NT2/D1 (cell line): Measurements from ENCODE around the gene MADCAM1.
A peak's percentile ranks its signal among the peaks of the same experiment; 100 is the strongest.

Experiments
- DNase-seq: peaks from one replicate; pipeline ENCODE4 v3.0.0-alpha.2; 2011; ENCODE audit warnings: low read depth, low spot score
- H3K27me3 ChIP-seq: 2 replicates; pipeline ENCODE4 v1.6.0; 2011; ENCODE audit warnings: mild to moderate bottlenecking; ENCODE audit not compliant: insufficient read length, insufficient read depth
- H3K36me3 ChIP-seq: 2 replicates; pipeline ENCODE4 v1.6.1; 2011; ENCODE audit warnings: mild to moderate bottlenecking, low read length, mixed read lengths; ENCODE audit not compliant: insufficient read depth, insufficient read length
- H3K4me1 ChIP-seq: 2 replicates; pipeline ENCODE4 v1.5.1; 2011; ENCODE audit not compliant: insufficient read depth, insufficient read length
- H3K4me3 ChIP-seq: 2 replicates; pipeline ENCODE4 v1.5.1; 2011; ENCODE audit warnings: low read depth; ENCODE audit not compliant: insufficient read length
- H3K9ac ChIP-seq: 2 replicates; pipeline ENCODE4 v1.6.0; 2011; ENCODE audit warnings: low read depth; ENCODE audit not compliant: insufficient read length
- H3K9me3 ChIP-seq: 2 replicates; pipeline ENCODE4 v1.5.1; 2011; ENCODE audit warnings: mild to moderate bottlenecking, low read length; ENCODE audit not compliant: insufficient read depth
- SUZ12 ChIP-seq: IDR thresholded peaks from 2 replicates; pipeline ENCODE4 v1.6.1; 2011; ENCODE audit not compliant: insufficient read length, insufficient read depth; ENCODE audit errors: extremely low read depth
- YY1 ChIP-seq: IDR thresholded peaks from 2 replicates; pipeline ENCODE4 v1.6.1; 2011; ENCODE audit not compliant: insufficient read length, insufficient read depth
- ZNF274 ChIP-seq: IDR thresholded peaks from 2 replicates; pipeline ENCODE4 v1.6.1; 2011; ENCODE audit warnings: mild to moderate bottlenecking, low read depth, low read length

Gene MADCAM1

GRCh38 chr19:541699-542098 is 45.4 kb downstream of the MADCAM1 start:
- Histone ChIP-seq H3K9me3 (no peaks in the 10 kb centered on the region), H3K4me3 (no peak overlapping the region), H3K27me3 (no peaks in the 10 kb centered on the region), H3K9ac (no peak overlapping the region), H3K36me3 (peaks cover 52% of the 10 kb centered on the region), H3K4me1 (no peaks in the 10 kb centered on the region)
- DNase-seq = no peak
- no peak for TF ChIP-seq YY1

GRCh38 chr19:542173-542866 is 46.0 kb downstream of the MADCAM1 start:
- DNase-seq = no peak
- TF ChIP-seq YY1 (no peak), ZNF274 (no peak), SUZ12 (no peak)
- peaks cover 47% of the 10 kb centered on the region for H3K36me3 ChIP-seq
- H3K9me3 ChIP-seq = no peaks in the 10 kb centered on the region
- H3K4me1 ChIP-seq = no peaks in the 10 kb centered on the region
- no peaks in the 10 kb centered on the region for H3K27me3 ChIP-seq
- no peak overlapping the region for H3K4me3 ChIP-seq
- H3K9ac ChIP-seq = no peak overlapping the region

- Histone ChIP-seq H3K36me3 (peaks cover 31% of the 10 kb centered on the region), H3K9me3 (no peaks in the 10 kb centered on the region), H3K4me1 (peaks cover 2% of the 10 kb centered on the region), H3K4me3 (no peak within 1 kb of the TSS), H3K27me3 (no peaks in the 10 kb centered on the region), H3K9ac (no peak within 1 kb of the TSS)
- TF ChIP-seq SUZ12 (no peak), YY1 (no peak), ZNF274 (no peak)
- DNase-seq = no peak
Observed at GRCh38 chr19:543910-544608, 47.8 kb downstream of the MADCAM1 start, which contains the start of gene GZMM. Gene GZMM, plus strand, starts transcription at chr19:544053. Its CDS starts 19 bp downstream, at chr19:544072.

GRCh38 chr19:547117-547516 is 50.8 kb downstream of the MADCAM1 start:
- Histone ChIP-seq H3K4me1 (peaks cover 6% of the 10 kb centered on the region), H3K9me3 (no peaks in the 10 kb centered on the region), H3K4me3 (no peak overlapping the region), H3K36me3 (peaks cover 10% of the 10 kb centered on the region), H3K27me3 (no peaks in the 10 kb centered on the region), H3K9ac (no peak overlapping the region)
- no peak for DNase-seq
- TF ChIP-seq ZNF274 (no peak), SUZ12 (no peak), YY1 (no peak)

GRCh38 chr19:547836-548720 is 51.8 kb downstream of the MADCAM1 start:
- TF ChIP-seq SUZ12 (no peak), YY1 (no peak), ZNF274 (no peak)
- peak overlapping the region; percentile 8 for H3K9ac ChIP-seq
- H3K4me3 ChIP-seq = no peak overlapping the region
- peaks cover 6% of the 10 kb centered on the region for H3K4me1 ChIP-seq
- H3K36me3 ChIP-seq = peaks cover 3% of the 10 kb centered on the region
- H3K9me3 ChIP-seq = no peaks in the 10 kb centered on the region
- no peak for DNase-seq
- no peaks in the 10 kb centered on the region for H3K27me3 ChIP-seq

GRCh38 chr19:548886-549830 is 52.9 kb downstream of the MADCAM1 start:
- no peaks in the 10 kb centered on the region for H3K36me3 ChIP-seq
- DNase-seq = no peak
- no peaks in the 10 kb centered on the region for H3K27me3 ChIP-seq
- TF ChIP-seq SUZ12 (no peak), ZNF274 (no peak), YY1 (no peak)
- H3K4me1 ChIP-seq = peaks cover 6% of the 10 kb centered on the region
- no peak overlapping the region for H3K9ac ChIP-seq
- no peaks in the 10 kb centered on the region for H3K9me3 ChIP-seq
- H3K4me3 ChIP-seq = no peak overlapping the region
